HT1080 (cell line): ENCODE measurements around the gene TAF9. TPM values are rescaled to one million over a fixed set of nuclear protein-coding genes. Genes with fewer than 3 reads are reported as not detected.

ENCODE experiments used
- DNase-seq: peaks from one replicate; pipeline ENCODE4 v3.0.0-alpha.2; 2015; ENCODE audit warnings: low read depth
- polyA plus RNA-seq, 2 experiments: library from polyadenylated mRNA; depleted of rRNA; stranded (reverse); fragments of >200 nt; gene quantifications; 2 replicates each; pipeline ENCODE4 v1.2.3, GENCODE V29; 2015
- total RNA-seq: library from RNA; depleted of rRNA; stranded (reverse); fragments of >200 nt; shearing (Covaris generic); gene quantifications from 2 replicates; pipeline ENCODE4 v1.2.3, GENCODE V29; 2014; rRNA removed

Gene TAF9, protein sequence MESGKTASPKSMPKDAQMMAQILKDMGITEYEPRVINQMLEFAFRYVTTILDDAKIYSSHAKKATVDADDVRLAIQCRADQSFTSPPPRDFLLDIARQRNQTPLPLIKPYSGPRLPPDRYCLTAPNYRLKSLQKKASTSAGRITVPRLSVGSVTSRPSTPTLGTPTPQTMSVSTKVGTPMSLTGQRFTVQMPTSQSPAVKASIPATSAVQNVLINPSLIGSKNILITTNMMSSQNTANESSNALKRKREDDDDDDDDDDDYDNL
- total RNA-seq, result 144 and 189 TPM in 2 replicates
- 145 and 148 TPM in 2 replicates for polyA plus RNA-seq (2015; cell fraction: cytosol; rRNA removed)
- polyA plus RNA-seq (2015; cell fraction: nucleus; rRNA removed), result 101 and 104 TPM in 2 replicates

DNA sequence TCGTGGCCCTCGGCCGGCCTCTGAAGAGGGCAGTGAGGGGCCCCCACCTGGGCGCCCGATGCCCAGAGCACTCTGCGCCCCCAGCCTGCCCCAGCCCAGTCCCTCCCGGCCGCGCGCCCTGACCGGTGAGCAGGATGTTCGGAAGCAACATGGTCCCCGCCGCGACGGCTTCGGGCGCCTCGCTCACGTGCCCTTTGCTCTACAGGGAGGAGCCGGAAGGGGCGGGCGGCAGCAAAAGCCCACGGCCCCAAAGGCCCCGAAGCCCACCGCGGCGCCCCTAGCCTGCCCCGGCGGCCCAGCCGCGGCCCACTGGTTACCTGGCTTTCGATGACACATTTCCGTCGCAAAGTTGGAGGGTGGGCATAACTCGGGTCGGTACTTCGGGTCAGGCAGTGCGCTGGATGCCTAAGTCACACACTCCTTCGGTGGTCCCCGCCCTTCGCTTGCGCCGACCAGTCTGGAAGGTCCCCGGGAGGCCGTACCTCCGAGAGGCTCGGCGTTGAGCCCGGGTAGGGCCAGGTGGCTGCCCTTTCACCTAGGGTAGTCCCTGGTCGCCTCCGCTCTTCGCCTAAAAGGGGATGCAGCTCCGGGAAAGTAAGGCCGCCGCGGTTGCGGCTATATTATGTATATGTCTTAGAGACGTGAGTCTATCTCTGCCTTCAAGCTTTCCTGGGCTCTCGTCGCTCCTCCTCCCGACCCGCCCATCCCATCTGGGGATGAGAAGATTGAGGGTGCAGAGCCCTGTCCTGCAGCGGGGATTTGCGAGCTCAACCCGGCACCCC, at the start of gene TAF9, which contains the start of the genes AK6 and RAD17:
TSS of gene TAF9 (minus strand) at position 181 of the 782 bp plus-strand sequence. CDS start 3,783 bp downstream, outside the sequence.
TSS of gene AK6 (minus strand) at position 181 of the 782 bp plus-strand sequence. CDS start at position 151, 30 bp downstream.
TSS of gene RAD17 (plus strand) at position 479 of the 782 bp plus-strand sequence. CDS start 2,391 bp downstream, outside the sequence.
- peak; percentile 93 for DNase-seq

DNA sequence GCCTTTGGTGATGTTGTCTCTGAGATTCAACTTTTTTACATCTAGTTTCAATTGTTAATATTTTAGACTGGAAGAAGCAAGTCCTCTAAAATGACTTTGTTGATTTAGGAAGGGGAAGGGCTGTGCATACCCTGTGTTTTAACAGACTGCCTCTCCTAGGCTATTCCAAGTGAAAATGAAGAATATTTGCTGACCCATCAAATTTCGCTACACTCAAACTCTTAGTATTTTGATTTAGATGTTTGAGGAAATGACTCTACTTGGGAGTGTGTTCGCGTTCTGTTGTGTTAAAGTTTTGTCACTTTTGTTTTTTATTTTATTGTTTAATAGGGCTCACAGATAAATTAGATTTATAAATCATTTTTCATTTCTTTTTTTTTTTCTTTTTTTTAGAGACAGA, 49.2 kb upstream of the TAF9 start:
- DNase-seq, result no peak

DNA sequence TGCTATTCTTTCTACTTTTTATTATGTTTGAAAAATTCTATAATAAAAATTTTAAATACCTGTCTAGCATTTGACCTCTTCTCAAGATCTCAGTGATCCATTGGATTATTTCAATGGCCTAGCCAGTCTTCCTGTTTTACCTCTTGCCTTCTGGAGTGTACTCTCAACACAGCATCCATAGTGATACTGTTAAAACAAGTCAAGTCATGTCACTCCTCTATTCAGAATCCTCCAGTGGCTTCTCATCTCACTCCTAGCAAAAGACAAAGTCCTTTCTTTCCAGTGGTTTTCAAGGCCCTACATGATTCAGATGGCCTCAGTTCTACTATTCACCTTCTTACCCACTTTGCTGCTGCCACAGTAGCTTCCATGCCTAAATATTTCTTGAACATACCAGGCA, 47.4 kb upstream of the TAF9 start:
- no peak for DNase-seq

DNA sequence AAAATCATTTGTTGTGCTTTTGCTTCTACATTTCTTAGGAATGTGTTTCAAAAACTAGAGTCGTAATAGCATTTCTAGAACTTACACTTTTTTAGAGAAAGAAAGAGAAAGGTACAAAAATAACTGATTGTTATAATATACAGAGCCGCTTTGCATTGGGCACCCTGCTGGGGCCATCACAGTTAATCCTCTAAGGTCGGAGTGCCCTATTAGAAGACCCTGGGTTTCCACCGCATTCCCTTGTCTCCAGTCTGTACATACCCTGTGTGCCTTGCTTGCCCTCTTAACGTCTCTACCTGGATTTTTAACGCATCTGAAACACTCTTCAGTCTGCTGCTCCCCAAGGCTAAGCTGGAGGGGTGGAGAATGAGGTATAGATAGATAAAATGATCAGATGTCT, 46.9 kb upstream of the TAF9 start:
- no peak for DNase-seq

DNA sequence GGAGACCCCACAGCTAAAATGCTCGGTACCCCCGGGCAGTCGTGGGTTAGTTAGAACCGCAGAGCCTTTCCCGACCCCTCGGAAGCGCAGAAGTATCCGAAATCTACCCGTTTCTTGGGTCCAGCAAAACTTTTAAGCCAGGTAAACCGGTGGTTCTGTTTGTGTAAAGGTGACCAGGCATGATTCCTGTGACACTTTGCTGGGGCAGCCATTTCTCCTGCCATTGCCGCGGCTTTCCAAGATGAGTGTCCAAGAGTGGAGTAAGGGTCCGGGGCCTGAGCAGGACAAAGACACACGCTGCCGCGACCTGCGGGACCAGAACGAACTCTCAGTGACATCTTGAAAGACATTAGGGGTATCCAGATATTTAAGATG, 46.3 kb upstream of the TAF9 start:
- no peak for DNase-seq

DNA sequence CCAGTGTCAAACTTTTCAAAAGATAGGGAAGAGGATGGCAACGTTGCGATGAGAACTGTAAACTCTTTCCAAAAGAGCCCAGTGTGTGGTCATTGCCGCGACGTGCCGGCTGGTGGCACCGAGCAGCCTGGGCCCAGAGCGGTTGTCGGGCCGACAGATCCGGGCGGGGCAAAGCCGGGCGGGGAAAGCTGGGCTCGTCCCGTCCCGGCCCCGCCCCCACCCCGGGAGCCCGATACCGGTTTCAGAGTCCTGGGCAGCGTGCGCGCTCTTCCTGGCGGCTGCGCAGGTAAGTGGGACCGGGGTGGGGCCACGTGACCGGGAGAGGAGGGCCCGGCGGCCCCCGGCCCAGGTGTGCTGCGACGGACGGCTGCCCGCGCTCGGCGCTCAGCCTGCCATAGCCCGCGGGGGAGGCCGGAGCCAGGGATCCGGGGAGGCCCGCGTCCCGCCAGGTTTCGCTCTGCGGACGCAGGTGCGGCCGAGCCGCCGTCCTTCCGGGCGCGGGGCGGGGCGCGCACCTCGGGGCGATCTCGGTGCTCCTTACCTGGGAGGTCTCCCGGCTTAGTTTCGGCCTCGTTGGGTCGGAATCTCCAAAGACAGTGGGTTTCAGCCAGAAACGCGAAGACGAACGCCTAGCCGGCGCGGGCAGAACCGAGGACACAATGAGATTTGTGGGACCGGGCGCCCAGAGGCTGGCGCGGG, 45.7 kb upstream of the TAF9 start, which contains the start of gene MARVELD2:
TSS of gene MARVELD2 (plus strand) at position 232 of the 699 bp plus-strand sequence. CDS start 4,270 bp downstream, outside the sequence.
- DNase-seq, result no peak

DNA sequence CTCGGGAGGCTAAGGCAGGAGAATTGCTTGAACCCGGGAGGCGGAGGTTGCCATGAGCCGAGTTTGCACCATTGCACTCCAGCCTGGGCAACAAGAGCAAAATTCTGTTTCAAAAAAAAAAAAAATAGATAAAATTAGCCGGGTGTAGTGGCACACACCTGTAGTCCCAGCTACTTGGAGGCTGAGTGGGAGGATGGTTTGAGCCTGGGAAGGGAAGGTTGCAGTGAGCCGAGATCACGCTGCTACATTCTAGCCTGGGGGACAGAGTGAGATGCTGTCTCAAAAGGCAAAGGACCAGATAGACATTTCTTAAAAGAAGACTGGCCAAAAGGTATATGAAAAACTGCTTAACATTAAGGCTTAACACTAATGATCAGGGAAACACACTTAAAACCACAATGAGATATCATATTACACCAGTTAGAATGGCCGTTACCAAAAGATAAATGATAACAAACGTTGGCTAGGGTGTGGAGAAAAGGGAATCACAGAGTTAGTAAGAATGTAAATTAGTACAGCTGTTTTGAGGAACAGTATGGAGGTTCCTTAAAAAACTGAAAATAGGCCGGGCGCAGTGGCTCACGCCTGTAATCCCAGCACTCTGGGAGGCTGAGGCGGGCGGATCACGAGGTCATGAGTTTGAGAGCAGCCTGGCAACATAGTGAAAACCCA, 35.5 kb upstream of the TAF9 start:
- DNase-seq, result no peak

DNA sequence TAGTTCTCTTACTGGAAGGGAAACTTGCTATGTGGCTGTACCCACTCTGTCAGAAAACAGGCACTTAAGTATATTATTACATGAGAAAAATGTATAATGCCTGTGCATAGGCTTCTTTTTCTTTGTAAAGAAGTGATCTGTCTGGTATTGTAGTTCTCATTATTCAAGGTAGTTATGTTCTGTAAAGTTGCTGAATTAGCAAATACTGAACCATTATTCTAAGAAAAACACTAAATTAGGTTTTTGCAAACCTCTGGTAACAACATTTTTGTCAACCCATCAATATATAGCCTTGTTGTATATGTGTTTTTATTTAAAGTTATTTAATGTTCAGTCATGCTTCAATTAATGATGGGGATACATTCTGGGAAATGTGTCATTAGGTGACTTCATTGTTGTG, 9.1 kb upstream of the TAF9 start:
- no peak for DNase-seq

DNA sequence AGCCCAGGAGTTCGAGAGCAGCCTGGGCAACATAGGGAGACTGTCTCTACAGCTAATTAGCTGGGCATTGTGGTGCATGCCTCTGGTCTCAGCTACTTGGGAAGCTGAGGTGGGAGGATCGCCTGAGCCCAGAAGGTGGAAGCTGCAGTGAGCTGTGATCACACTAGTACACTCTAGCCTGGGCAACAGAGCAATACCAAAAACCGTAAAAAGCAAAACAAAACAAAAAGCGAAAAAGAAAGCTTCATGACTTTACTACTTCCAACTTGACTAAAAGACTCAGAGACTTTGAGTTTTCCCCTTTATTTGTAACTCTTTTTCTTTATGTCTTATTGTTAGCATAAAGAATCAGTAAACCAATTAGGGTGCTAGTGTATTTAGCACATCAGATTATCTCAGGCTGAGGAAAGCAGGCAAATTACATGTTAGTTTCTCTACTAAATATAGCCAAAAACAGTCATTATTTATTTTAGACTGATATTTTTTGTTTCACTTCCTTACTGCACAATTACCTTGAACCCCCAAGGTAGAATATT, 5.7 kb upstream of the TAF9 start:
- DNase-seq, result no peak

DNA sequence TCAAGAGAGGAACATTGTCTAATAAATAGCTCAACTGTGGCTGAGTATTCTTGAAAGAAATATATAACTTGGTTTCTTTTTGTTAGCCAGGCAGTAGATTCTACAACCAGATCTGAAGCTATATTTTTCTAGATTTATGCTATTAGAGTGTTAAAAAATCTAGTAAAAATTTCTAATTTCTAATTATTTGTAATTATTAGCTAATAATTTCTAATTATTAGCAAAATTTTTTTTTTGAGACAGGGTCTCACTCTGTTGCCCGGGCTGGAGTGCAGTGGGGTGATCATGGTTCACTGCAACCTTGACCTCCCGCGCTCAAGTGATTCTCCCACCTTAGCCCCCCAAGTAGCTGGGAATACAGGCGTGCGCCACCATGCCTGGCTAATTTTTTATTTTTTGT, 3.1 kb upstream of the TAF9 start:
- DNase-seq, result no peak

DNA sequence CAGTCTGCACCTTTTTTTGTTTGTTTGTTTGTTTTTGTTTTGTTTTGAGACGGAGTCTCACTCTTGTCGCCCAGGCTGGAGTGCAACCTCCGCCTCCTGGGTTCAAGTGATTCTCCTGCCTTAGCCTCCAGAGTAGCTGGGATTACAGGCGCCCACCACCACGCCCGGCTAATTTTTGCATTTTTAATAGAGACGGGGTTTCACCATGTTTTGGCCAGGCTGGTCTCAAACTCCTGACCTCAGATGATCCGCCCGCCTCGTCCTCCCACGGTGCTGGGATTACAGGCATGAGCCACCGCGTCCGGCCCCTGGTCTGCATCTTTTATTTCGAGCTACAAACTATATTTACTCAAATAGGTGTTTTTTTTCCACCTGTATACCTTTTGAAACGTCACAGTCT, 1.0 kb upstream of the TAF9 start:
- peak; percentile 6 for DNase-seq

DNA sequence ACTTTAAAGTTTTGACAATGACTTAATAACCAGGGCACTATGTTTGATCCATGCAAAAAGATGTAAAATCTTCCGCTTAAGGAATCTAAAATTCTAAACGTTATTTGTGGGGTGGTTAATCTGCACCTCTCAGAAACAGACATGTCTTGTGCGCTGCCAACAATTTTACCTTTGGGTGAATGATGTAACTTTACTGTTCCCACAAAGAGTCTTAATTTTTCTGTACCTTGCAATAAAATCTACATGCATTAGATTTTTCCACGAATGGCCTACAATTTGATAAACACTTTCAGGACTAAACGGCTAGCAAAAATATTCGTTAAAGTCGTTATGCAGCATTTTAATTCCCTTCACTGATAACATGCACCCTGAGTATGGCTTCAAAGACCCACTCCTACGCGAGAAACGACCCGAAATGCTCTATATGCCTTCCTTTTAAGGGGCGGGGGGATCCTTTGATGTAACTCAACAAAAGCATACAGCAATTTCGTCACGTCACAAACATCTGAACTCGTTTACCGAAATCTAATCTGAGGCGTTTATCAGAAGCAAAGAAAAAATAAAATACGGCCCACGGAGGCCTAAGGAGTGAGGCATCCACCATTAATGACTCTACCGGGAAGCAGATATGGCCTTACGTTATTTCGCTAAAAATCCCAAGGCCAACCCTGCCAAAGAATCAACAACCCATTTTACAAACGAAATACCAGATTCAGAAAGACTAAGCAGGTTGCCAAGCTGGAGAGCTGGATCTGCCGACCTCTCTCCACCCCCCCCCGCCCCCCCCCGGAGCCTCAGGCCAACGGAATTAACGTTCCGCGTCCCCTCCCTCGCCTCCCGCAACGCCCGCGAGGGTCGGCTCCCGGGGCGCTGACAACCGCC, 621 bp downstream of the TAF9 start:
- DNase-seq, result no peak

DNA sequence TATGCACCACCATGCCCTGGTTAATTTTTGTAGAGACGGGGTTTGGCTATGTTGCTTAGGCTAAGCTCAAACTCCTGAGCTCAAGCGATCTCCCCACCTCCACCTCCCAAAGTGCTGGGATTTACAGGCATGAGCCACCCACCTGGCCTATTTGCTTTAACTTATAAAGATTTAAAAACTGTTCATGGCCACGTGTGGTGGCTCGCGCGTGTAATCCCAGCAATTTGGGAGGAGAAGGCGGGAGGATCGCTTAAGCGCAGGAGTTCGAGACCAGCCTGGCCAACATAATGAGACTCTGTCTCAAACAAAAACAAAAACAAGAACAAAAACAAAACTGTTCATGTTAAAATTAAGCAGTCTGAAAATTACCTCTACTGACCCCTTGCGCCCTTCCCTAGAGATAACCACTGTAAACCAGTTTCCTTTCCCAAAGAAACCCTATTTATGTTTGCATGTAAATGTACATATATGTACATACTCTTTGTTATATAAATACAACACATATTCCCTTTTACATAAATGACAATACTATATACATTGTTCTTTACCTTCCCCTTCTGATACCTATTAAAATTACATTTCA, 1.5 kb downstream of the TAF9 start:
- no peak for DNase-seq

DNA sequence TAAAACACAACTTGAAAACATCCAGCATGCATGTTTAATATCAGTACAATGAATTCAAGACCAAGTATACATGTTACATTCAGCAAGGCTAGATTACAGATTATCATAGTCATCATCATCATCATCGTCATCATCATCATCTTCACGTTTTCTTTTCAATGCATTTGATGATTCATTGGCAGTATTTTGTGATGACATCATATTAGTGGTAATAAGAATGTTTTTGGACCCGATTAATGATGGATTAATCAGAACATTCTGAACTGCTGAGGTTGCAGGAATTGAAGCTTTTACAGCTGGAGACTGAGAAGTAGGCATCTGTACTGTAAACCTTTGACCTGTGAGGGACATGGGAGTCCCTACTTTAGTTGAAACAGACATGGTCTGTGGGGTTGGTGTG, 4.5 kb downstream of the TAF9 start:
- no peak for DNase-seq

DNA sequence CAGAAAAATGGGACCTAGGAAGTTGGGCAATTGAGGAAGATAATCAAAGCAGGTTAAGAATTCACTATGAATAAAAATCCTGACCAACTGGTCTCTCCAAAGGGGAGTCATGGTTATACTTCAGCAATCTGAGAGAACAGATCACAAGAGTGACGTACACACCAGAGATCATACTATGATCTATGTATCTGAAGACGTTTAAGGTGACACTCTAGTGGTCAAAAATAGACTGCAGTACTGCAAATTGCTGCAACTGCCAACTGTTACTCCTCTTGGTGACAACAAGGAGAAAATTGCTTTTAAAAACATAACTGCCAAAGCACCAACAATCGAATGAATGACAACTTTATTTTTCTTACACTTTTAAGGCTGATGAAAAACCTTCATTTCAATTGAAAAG, 4.9 kb downstream of the TAF9 start:
- no peak for DNase-seq

DNA sequence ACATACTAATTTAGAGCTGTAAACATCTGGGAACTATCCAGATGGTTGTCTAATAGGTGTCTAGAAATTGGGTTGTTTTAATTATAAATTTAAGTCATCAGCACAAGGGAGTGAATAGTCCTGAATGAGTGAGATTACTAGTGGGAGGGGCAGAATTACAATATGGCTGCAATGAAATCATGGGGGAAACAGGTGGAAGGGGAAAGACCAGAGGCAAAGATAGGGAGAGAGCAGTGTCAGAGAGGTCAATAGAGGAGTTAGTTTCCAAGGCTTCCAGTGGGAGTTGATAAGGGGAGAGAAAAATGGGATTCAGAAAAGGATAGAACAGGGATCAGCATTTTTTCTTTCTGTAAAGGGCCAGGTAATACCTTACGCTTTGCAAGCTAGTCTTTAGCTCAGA, 8.9 kb downstream of the TAF9 start:
- no peak for DNase-seq

DNA sequence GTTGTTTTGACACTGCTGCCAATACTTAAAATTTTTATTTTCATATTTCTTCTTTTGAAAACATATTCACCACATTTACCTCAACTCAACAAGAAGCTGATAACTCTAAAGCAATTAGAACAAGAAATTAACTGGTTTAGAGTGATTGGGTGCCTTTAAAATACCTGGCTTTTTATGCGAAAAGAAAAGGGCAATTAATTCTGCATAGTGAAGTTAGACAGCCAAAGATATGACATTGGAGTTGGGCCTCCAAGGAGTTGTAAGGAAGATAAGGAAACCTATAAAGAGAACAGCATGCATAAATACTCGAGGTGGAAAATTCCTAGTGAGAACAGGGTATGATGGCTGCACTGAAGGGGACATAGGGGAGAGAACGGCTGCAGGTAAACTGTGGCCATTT, 9.6 kb downstream of the TAF9 start:
- DNase-seq, result no peak

DNA sequence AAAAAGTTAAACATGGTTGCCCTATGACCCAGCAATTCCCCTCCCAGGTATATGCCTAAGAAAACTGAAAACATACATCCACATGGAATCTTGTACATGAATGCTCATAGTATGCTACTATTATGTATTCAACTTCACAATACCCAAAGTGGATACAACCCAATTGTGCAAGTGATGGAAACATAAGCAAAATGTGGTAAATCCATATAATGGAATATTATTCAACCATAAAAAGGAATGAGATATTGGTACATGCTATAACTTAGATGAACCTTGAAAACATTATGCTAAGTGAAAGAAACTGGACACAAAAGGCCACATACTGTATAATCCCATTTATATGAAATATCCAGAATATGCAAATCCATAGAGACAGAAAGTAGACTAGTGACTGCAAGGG, 18.7 kb downstream of the TAF9 start:
- no peak for DNase-seq

DNA sequence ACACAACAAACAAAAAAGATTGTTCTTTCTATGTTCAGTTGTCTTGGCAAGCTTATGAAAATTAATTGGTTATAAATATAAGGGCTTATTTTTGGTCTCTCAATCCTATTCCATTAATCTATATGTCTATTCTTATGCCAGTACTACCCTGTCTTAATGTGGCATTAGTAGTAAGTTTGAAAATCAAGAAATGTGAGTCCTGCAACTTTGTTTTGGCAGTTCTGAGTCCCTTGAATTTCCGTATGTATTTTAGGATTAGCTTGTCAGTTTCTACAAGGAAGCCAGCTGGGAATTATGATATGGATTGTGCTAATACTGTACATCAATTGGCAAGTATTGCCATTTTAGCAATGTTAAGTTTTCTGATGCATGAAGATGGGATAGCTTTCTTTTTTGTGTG, 26.2 kb downstream of the TAF9 start:
- no peak for DNase-seq
